NCI-H2171 treated with DMSO at 0.1 percent for 48 hours (cell line): ENCODE data around the gene RAD51D.
"Not testable (repeated sequence)": the region's sequence is repeated elsewhere in the genome, so short reads cannot be mapped to it uniquely, and the experiment has no call there.

Experiments used
- DNase-seq: peaks from one replicate; lab custom pipeline; 2025; lab: John Stamatoyannopoulos, UW

RAD51D gene

GRCh38 chr17:35065880-35066279 is 53.8 kb downstream of the RAD51D start:
- no peak for DNase-seq

- no peak for DNase-seq
These were observed 55.0 kb downstream of the RAD51D start for GRCh38 chr17:35064516-35065215.

- DNase-seq: peak; percentile 83
These were observed 56.0 kb downstream of the RAD51D start, which contains the start of gene RFFL for GRCh38 chr17:35063514-35064223. TSS of gene RFFL (minus strand) at chr17:35063707. CDS start at chr17:35026553, 37,154 bp downstream.

- DNase-seq: no peak
These were observed 57.4 kb downstream of the RAD51D start for GRCh38 chr17:35062308-35062707.

- DNase-seq: no peak
These were observed 62.2 kb downstream of the RAD51D start for GRCh38 chr17:35057332-35057915.

- DNase-seq: no peak
These were observed 63.6 kb downstream of the RAD51D start for GRCh38 chr17:35056013-35056412.

GRCh38 chr17:35053204-35053603 is 66.5 kb downstream of the RAD51D start:
- no peak for DNase-seq

GRCh38 chr17:35052780-35053179 is 66.9 kb downstream of the RAD51D start:
- DNase-seq: no peak

- DNase-seq: no peak
These were observed 67.4 kb downstream of the RAD51D start for GRCh38 chr17:35052241-35052610.

- no peak for DNase-seq
These were observed 68.0 kb downstream of the RAD51D start for GRCh38 chr17:35051579-35052240.

- no peak for DNase-seq
These were observed 68.5 kb downstream of the RAD51D start for GRCh38 chr17:35051183-35051578.

- no peak for DNase-seq
These were observed 69.5 kb downstream of the RAD51D start for GRCh38 chr17:35050170-35050569.

- no peak for DNase-seq
These were observed 70.8 kb downstream of the RAD51D start for GRCh38 chr17:35048685-35049379.

- DNase-seq: peak; percentile 73
These were observed 72.8 kb downstream of the RAD51D start for GRCh38 chr17:35046740-35047283.

GRCh38 chr17:35046245-35046644 is 73.4 kb downstream of the RAD51D start:
- no peak for DNase-seq

- DNase-seq: not testable (repeated sequence)
These were observed 74.1 kb downstream of the RAD51D start for GRCh38 chr17:35045458-35045979.

GRCh38 chr17:35044181-35044580 is 75.5 kb downstream of the RAD51D start:
- DNase-seq: no peak
